HG03521 (cell line): ENCODE measurements around the gene SLC51A.
A peak's percentile ranks its signal among the peaks of the same experiment; 100 is the strongest.
"Not testable (repeated sequence)": the region's sequence is repeated elsewhere in the genome, so short reads cannot be mapped to it uniquely, and the experiment has no call there.

Experiments used
- ATAC-seq: cut with Tn5 transposase; IDR thresholded peaks from one replicate; pipeline ENCODE4 v1.9.1; 2021; ENCODE audit warnings: mild to moderate bottlenecking, moderate library complexity; ENCODE audit not compliant: unreplicated experiment

Gene SLC51A

DNA sequence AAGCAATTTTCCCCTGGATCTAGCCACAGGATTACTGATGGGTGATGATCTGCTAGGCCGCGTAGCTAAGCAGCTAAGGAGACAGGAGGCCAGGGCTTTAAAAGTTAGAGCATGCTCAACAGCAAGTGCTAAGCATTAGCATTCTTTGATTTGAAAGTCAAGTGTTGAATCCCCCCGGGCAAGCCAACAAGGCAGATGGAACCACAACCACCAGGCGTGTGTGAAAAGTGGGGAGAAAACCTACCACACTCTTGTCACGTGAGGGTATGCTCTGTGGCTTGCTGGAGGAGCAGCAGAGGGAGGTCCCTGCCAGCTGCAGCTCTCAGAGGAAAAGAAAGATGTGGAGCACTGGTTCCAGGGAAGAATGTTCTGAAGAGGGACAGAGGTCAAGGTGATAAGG is 20.9 kb downstream of the SLC51A start:
- no peak for ATAC-seq

GRCh38 chr3:196238612-196239560 is 22.6 kb downstream of the SLC51A start:
- ATAC-seq, result no peak

DNA sequence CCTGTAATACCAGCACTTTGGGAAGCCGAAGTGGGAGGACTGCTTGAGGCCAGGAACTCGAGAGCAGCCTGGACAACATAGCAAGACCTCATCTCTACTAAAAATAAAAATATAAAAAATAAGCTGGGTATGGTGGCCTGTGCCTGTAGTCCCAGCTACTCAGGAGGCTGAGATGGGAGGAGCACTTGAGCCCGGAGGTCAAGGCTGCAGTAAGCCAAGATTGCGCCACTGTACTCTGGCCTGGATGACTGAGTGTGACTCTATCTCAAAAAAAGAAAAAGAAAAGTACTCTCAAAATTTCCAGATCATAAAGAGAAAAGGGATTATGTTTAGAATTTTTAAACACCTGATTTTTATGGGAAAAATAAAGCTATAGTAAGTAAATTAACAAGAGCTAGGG is 24.1 kb downstream of the SLC51A start:
- no peak for ATAC-seq

- no peak for ATAC-seq
These were observed 25.4 kb downstream of the SLC51A start for GRCh38 chr3:196241704-196242103.

GRCh38 chr3:196244166-196244565 is 27.8 kb downstream of the SLC51A start:
- not testable (repeated sequence) for ATAC-seq

GRCh38 chr3:196246612-196247308 is 30.4 kb downstream of the SLC51A start:
- no peak for ATAC-seq

GRCh38 chr3:196251918-196252317 is 35.6 kb downstream of the SLC51A start:
- no peak for ATAC-seq

GRCh38 chr3:196254376-196255283 is 38.3 kb downstream of the SLC51A start:
- ATAC-seq, result no peak

DNA sequence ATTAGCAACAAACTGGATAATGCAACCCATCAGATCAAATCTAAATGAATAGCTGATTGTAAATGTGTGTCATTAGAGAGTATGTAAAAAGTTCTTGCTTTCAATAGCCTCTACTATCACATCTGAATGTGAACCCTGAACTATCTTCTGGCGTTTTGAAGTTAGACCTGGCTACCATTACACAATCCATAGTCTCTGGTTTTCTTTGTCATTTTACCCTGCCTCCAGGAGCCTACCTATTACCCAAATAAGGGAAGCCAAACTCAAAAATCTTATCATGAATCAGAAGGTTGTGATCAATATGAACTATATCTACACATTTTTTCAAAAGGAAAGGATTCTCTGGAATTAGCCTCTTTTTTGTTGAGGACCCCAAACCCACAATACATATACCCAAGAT is 39.4 kb downstream of the SLC51A start:
- ATAC-seq, result no peak

- no peak for ATAC-seq
These were observed 44.5 kb downstream of the SLC51A start for GRCh38 chr3:196260784-196261183.

DNA sequence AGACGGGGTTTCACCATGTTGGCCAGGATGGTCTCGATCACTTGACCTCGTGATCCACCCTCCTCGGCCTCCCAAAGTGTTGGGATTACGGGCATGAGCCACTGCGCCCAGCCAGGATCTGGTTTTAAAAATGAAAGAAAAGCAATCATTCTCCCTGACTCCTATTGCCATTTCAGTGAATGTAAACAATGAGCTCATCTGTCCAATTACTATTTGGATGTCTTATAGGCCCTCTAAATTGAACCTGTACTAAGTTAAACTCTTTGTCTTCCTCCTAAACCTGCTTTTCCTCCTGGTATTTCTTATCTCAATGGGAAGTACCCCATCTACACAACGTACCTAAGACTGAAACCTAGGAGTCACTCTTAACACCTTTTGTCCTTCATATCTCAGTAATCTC is 47.5 kb downstream of the SLC51A start:
- ATAC-seq, result no peak

- ATAC-seq, result no peak
These were observed 52.2 kb downstream of the SLC51A start for GRCh38 chr3:196268284-196269163.

DNA sequence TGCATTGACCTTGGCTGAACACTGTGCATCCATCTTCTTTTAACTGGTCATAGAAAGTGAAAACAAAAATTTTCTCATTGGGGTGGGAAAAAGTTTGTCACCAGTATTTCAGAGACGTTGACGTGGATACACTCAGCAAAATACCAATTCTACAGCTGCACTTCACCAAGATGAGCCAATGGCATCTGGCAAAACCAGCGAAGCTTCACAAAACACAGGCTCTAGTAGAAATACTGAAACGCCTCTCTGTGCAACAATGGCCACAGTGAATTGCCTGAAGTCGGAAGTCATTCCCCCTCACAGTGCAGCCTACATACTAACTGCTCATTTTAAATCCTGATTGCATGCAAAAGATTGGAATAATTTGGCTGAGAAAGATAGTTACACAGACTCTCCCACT is 54.2 kb downstream of the SLC51A start:
- ATAC-seq, result no peak

DNA sequence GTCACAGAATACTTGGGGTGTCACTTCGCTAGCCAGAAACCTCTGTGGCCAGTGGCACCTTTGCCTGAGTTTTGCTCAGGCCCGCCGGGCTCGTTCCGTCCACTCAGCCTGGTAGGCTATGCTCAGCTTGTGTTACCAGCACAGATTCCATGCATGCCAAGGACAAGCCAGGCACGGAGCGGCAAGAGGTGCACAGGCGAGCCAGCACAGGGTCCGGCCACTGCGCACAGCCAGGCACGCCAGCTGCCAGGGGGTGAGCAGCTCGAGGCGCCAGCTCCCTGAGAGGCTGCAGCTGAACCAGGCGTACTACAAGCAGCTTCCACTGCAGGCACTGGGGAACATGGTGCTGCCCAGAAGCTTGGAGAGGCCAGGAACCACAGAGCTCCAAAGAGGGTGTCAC is 56.5 kb downstream of the SLC51A start:
- no peak for ATAC-seq

GRCh38 chr3:196273655-196274054 is 57.3 kb downstream of the SLC51A start:
- no peak for ATAC-seq

DNA sequence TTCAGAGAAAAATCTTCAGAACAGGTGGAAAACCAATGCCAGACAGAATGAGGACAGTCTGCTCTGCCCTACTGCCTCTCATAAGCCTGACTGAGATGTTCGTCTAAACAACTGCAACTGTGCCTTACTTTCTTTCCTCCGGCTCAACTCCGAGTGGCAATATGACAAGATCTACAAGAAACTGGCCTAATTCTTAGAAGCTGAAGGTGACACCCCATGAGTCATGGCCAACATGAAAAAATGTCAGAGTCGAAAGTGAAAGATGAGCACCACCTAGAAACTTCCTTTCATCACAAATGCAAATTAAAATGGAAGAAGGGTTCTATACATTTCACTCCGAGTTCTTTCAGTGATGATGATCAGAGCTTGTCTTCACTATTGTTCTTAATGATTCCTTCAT is 58.3 kb downstream of the SLC51A start:
- peak; percentile 67 for ATAC-seq

- ATAC-seq, result no peak
These were observed 58.8 kb downstream of the SLC51A start for GRCh38 chr3:196275126-196275525.

GRCh38 chr3:196280689-196281440 is 64.5 kb downstream of the SLC51A start:
- peak; percentile 48 for ATAC-seq

- ATAC-seq, result no peak
These were observed 65.6 kb downstream of the SLC51A start for GRCh38 chr3:196281962-196282361.
